Astrocyte (in vitro differentiated cells and primary cell): ENCODE data around the gene KDM6A.

Source experiments
- EZH2 ChIP-seq: IDR thresholded peaks from 2 replicates; pipeline ENCODE4 v1.6.1; 2012; ENCODE audit warnings: mild to moderate bottlenecking, low read length, inconsistent platforms; ENCODE audit not compliant: insufficient read depth
- TF ChIP-seq, protein P1 (sequence below): IDR thresholded peaks from 2 replicates; pipeline ENCODE4 v1.5.1; 2011; ENCODE audit warnings: low read depth, mild to moderate bottlenecking, inconsistent platforms, low read length, moderate library complexity; ENCODE audit not compliant: insufficient read depth

DNA sequence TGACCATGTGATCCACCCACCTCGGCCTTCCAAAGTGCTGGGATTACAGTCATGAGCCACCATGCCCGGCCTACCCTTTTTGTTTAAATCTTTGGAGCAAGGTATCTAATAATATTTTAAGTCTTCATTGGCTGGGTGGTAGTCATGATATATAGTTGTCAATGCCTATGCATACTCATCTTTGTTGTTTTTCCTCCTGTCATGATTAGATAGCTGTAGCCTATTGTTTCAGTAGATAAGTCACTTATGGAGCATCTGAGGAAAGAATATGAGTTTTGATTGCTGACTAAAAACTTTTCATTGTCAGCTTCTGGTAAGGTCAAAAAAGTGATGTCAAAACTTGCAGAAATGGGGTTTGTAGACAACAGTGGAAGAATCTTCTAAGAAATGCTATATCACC, 119.8 kb downstream of the KDM6A start:
- TF ChIP-seq, protein P1, sequence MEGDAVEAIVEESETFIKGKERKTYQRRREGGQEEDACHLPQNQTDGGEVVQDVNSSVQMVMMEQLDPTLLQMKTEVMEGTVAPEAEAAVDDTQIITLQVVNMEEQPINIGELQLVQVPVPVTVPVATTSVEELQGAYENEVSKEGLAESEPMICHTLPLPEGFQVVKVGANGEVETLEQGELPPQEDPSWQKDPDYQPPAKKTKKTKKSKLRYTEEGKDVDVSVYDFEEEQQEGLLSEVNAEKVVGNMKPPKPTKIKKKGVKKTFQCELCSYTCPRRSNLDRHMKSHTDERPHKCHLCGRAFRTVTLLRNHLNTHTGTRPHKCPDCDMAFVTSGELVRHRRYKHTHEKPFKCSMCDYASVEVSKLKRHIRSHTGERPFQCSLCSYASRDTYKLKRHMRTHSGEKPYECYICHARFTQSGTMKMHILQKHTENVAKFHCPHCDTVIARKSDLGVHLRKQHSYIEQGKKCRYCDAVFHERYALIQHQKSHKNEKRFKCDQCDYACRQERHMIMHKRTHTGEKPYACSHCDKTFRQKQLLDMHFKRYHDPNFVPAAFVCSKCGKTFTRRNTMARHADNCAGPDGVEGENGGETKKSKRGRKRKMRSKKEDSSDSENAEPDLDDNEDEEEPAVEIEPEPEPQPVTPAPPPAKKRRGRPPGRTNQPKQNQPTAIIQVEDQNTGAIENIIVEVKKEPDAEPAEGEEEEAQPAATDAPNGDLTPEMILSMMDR: no peak
- TF ChIP-seq EZH2: no peak
